ENCODE results near the gene FAM83G.

DNA sequence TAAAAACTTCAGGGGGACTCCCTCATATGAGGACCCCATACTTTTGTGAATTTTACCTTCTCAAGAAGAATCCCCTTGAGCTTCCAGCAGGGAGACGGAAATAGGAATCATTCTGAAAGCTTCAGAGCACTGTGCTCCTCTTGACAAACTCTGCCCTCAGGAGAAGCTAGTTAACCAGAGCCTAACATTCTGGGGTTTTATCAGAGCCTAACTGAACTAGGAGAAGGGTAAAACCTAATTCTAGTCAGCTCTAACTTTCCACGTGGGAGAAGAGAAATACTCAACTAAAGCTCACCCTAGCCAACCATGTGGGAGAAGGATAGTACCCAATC, 65.9 kb downstream of the FAM83G start:
- TF ChIP-seq EP300 (IDR thresholded peaks at IDR 0.05) (no peak), CTCF (IDR thresholded peaks at IDR 0.05) (no peak)

Data from ovary (tissue), 3 donors.